H1 (cell line): Measurements from ENCODE around the gene SMG9.

Experiments used
- CEBPB ChIP-seq: IDR thresholded peaks from 2 replicates; pipeline ENCODE4 v1.6.1; 2012; ENCODE audit warnings: low read depth, low read length
- EZH2 ChIP-seq: fragments of 200-600 bp; sonication (generic); IDR thresholded peaks from 2 replicates; pipeline ENCODE4 v1.7.1; 2012; ENCODE audit warnings: low read depth, mild to moderate bottlenecking, moderate library complexity, low read length, inconsistent platforms; ENCODE audit not compliant: severe bottlenecking
- FOSL1 ChIP-seq: IDR thresholded peaks from 2 replicates; pipeline ENCODE4 v1.6.1; 2011; ENCODE audit warnings: mild to moderate bottlenecking, low read depth, low read length, moderate library complexity; ENCODE audit not compliant: insufficient read depth
- GABPA ChIP-seq: IDR thresholded peaks from 2 replicates; pipeline ENCODE4 v1.6.1; 2011; ENCODE audit warnings: mild to moderate bottlenecking, low read length, moderate library complexity, borderline replicate concordance; ENCODE audit not compliant: insufficient read depth
- TF ChIP-seq, protein P1 (sequence below), 3 experiments: IDR thresholded peaks; 1 replicate in 2 of 3; 2 replicates in 1 of 3; pipeline versions ENCODE4 v1.5.1 to v1.6.1; 2011; ENCODE audit warnings: low read length in 3 of 3, mild to moderate bottlenecking in 3 of 3, inconsistent platforms in 2 of 3, low read depth in 1 of 3, moderate library complexity in 1 of 3; ENCODE audit not compliant: insufficient read depth in 1 of 3; ENCODE audit errors: control extremely low read depth in 1 of 3

DNA sequence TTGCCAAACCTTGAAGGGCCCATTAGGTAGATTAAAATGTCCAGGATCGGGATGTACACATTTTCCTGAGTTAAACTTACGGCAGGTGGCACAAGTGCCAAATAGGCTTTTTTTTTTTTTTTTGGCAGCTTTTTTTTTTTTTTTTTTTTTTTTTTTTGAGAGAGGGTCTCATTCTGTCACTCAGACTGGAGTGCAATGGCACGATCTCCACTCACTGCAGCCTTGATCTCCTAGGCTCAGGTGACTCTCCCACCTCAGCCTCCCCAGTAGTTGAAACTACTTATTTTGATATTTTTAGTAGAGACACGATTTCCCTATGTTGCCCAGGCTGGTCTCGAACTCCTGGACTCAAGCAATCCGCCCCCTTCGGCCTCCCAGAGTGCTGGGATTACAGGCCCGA is 29.9 kb downstream of the SMG9 start:
- TF ChIP-seq CEBPB (no peak), FOSL1 (no peak), EZH2 (no peak), GABPA (no peak)
- TF ChIP-seq, protein P1, sequence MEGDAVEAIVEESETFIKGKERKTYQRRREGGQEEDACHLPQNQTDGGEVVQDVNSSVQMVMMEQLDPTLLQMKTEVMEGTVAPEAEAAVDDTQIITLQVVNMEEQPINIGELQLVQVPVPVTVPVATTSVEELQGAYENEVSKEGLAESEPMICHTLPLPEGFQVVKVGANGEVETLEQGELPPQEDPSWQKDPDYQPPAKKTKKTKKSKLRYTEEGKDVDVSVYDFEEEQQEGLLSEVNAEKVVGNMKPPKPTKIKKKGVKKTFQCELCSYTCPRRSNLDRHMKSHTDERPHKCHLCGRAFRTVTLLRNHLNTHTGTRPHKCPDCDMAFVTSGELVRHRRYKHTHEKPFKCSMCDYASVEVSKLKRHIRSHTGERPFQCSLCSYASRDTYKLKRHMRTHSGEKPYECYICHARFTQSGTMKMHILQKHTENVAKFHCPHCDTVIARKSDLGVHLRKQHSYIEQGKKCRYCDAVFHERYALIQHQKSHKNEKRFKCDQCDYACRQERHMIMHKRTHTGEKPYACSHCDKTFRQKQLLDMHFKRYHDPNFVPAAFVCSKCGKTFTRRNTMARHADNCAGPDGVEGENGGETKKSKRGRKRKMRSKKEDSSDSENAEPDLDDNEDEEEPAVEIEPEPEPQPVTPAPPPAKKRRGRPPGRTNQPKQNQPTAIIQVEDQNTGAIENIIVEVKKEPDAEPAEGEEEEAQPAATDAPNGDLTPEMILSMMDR (IDR thresholded peaks at IDR 0.05; ENCODE audit: control extremely low read depth in 1 of 3, insufficient read depth in 1 of 3, low read depth in 1 of 3, low read length in 3 of 3): no peak
